IPS-NIHi7 (cell line): ENCODE measurements around the gene SCNN1G.

Experiments used
- DNase-seq: peaks from one replicate; pipeline ENCODE4 v3.0.0; 2012; ENCODE audit warnings: mixed read lengths; ENCODE audit errors: extremely low spot score

The SCNN1G gene

GRCh38 chr16:23152386-23153178 is 30.0 kb upstream of the SCNN1G start:
- no peak for DNase-seq

- DNase-seq, result peak; percentile 51
These were observed 27.0 kb upstream of the SCNN1G start for GRCh38 chr16:23155445-23156049.

- no peak for DNase-seq
These were observed 26.4 kb upstream of the SCNN1G start for GRCh38 chr16:23156110-23156509.

GRCh38 chr16:23156946-23157460 is 25.5 kb upstream of the SCNN1G start:
- DNase-seq, result no peak

- no peak for DNase-seq
These were observed 24.4 kb upstream of the SCNN1G start for GRCh38 chr16:23158114-23158513.

- DNase-seq, result no peak
These were observed 22.5 kb upstream of the SCNN1G start for GRCh38 chr16:23160082-23160481.

- no peak for DNase-seq
These were observed 22.0 kb upstream of the SCNN1G start for GRCh38 chr16:23160574-23160973.

- no peak for DNase-seq
These were observed 18.6 kb upstream of the SCNN1G start for GRCh38 chr16:23163921-23164320.

GRCh38 chr16:23164736-23165135 is 17.8 kb upstream of the SCNN1G start:
- DNase-seq, result no peak

- DNase-seq, result no peak
These were observed 10.0 kb upstream of the SCNN1G start for GRCh38 chr16:23172583-23172982.

GRCh38 chr16:23172994-23173393 is 9.6 kb upstream of the SCNN1G start:
- DNase-seq, result no peak

- DNase-seq, result peak; percentile 40
These were observed 7.9 kb upstream of the SCNN1G start for GRCh38 chr16:23174622-23175021.

GRCh38 chr16:23175651-23176050 is 6.9 kb upstream of the SCNN1G start:
- no peak for DNase-seq

GRCh38 chr16:23181506-23181905 is 1.0 kb upstream of the SCNN1G start:
- DNase-seq, result no peak

GRCh38 chr16:23182206-23182678 is 303 bp upstream of the SCNN1G start:
- DNase-seq, result peak; percentile 98

GRCh38 chr16:23183543-23183862 is 958 bp downstream of the SCNN1G start:
- DNase-seq, result no peak

- no peak for DNase-seq
These were observed 3.1 kb downstream of the SCNN1G start for GRCh38 chr16:23185656-23186055.

- no peak for DNase-seq
These were observed 3.6 kb downstream of the SCNN1G start for GRCh38 chr16:23186171-23186570.

- DNase-seq, result no peak
These were observed 4.8 kb downstream of the SCNN1G start for GRCh38 chr16:23187341-23187740.

- DNase-seq, result no peak
These were observed 6.4 kb downstream of the SCNN1G start for GRCh38 chr16:23188911-23189310.

GRCh38 chr16:23194497-23195221 is 12.1 kb downstream of the SCNN1G start:
- no peak for DNase-seq

GRCh38 chr16:23195366-23195978 is 12.9 kb downstream of the SCNN1G start:
- no peak for DNase-seq
